WTC11 (cell line): Measurements from ENCODE around the gene GXYLT2. TPM values are rescaled to one million over a fixed set of nuclear protein-coding genes. Genes with fewer than 3 reads are reported as not detected.

Source experiments
- ATAC-seq: fragments of 200-7000 bp; cut with Tn5 transposase; 2 replicates; pipeline ENCODE4 v1.10.0; 2021; ENCODE audit warnings: mild to moderate bottlenecking, moderate library complexity
- CTCF ChIA-PET: fragments of 300-600 bp; sonication (Branson Sonifier 250); formaldehyde crosslinking; loops from one replicate; lab custom pipeline; 2021; ENCODE audit warnings: antibody characterized with exemption; lab: Charles Lee
- POLR2A ChIA-PET: fragments of 350-600 bp; sonication (Branson Sonifier 250); formaldehyde crosslinking; loops from one replicate; lab custom pipeline; 2021; ENCODE audit warnings: antibody characterized with exemption; lab: Charles Lee
- DNase-seq: peaks from one replicate; pipeline ENCODE4 v3.0.0; 2021; ENCODE audit warnings: low spot score
- H3K27ac Mint-ChIP-seq: 2 replicates; pipeline ENCODE4 v1.8.0; 2021; ENCODE audit warnings: mixed read lengths
- H3K27me3 Mint-ChIP-seq: 2 replicates; pipeline ENCODE4 v1.8.0; 2021; ENCODE audit warnings: low read depth, mild to moderate bottlenecking, moderate library complexity, mixed read lengths
- H3K36me3 Mint-ChIP-seq: 2 replicates; pipeline ENCODE4 v1.8.0; 2021; ENCODE audit warnings: mixed read lengths
- H3K4me1 Mint-ChIP-seq: 2 replicates; pipeline ENCODE4 v1.8.0; 2022; ENCODE audit warnings: mixed read lengths
- H3K4me3 Mint-ChIP-seq: 2 replicates; pipeline ENCODE4 v1.8.0; 2021; ENCODE audit warnings: mild to moderate bottlenecking, moderate library complexity, mixed read lengths
- H3K9me3 Mint-ChIP-seq: 2 replicates; pipeline ENCODE4 v1.8.0; 2021; ENCODE audit warnings: mixed read lengths
- HMGA2 ChIP-seq: fragments of 250-450 bp; sonication (Bioruptor Pico); IDR thresholded peaks from 2 replicates; pipeline ENCODE4 v1.4.0; 2021; ENCODE audit warnings: mild to moderate bottlenecking, moderate library complexity
- IRF2 ChIP-seq: sonication (generic); formaldehyde crosslinking; IDR thresholded peaks from 2 replicates; pipeline ENCODE4 v1.8.0; 2022; ENCODE audit warnings: low read depth, missing genetic modification reagents, borderline replicate concordance
- JUN ChIP-seq: sonication (generic); formaldehyde crosslinking; IDR thresholded peaks from 2 replicates; pipeline ENCODE4 v1.8.0; 2023; ENCODE audit warnings: mild to moderate bottlenecking, missing genetic modification reagents
- KAT7 ChIP-seq: sonication (generic); formaldehyde crosslinking; IDR thresholded peaks from 2 replicates; pipeline ENCODE4 v1.8.1; 2023; ENCODE audit warnings: missing genetic modification reagents, mild to moderate bottlenecking, borderline replicate concordance
- NFYB ChIP-seq: sonication (generic); formaldehyde crosslinking; conservative IDR thresholded peaks from 2 replicates; pipeline ENCODE4 v1.8.0; 2022; ENCODE audit warnings: low read depth, missing genetic modification reagents
- NR1H2 ChIP-seq: sonication (generic); formaldehyde crosslinking; IDR thresholded peaks from 2 replicates; pipeline ENCODE4 v1.9.0; 2021; ENCODE audit warnings: mild to moderate bottlenecking, moderate library complexity, missing genetic modification reagents
- OVOL2 ChIP-seq: fragments of 250-450 bp; sonication (Bioruptor Pico); IDR thresholded peaks from 2 replicates; pipeline ENCODE4 v1.9.0; 2021; ENCODE audit warnings: mild to moderate bottlenecking, borderline replicate concordance
- PRRX2 ChIP-seq: fragments of 250-450 bp; sonication (Bioruptor Pico); IDR thresholded peaks from 2 replicates; pipeline ENCODE4 v1.8.0; 2021; ENCODE audit warnings: mild to moderate bottlenecking
- RELA ChIP-seq: sonication (generic); formaldehyde crosslinking; IDR thresholded peaks from 2 replicates; pipeline ENCODE4 v1.8.1; 2022; ENCODE audit warnings: missing genetic modification reagents, mild to moderate bottlenecking, borderline replicate concordance
- SMAD3 ChIP-seq: sonication (generic); formaldehyde crosslinking; IDR thresholded peaks from 2 replicates; pipeline ENCODE4 v1.8.0; 2022; ENCODE audit warnings: missing genetic modification reagents, mild to moderate bottlenecking, borderline replicate concordance
- SOX15 ChIP-seq: fragments of 250-450 bp; sonication (Bioruptor Pico); IDR thresholded peaks from 2 replicates; pipeline ENCODE4 v1.9.0; 2021; ENCODE audit warnings: mild to moderate bottlenecking
- ZNF232 ChIP-seq: sonication (generic); formaldehyde crosslinking; IDR thresholded peaks from 2 replicates; pipeline ENCODE4 v1.8.0; 2022; ENCODE audit warnings: mild to moderate bottlenecking, missing genetic modification reagents
- ZNF425 ChIP-seq: fragments of 250-450 bp; sonication (Bioruptor Pico); conservative IDR thresholded peaks from 2 replicates; pipeline ENCODE4 v1.9.0; 2021; ENCODE audit warnings: mild to moderate bottlenecking
- ZNF671 ChIP-seq: fragments of 250-450 bp; sonication (Bioruptor Pico); IDR thresholded peaks from 2 replicates; pipeline ENCODE4 v1.8.0; 2021; ENCODE audit warnings: mild to moderate bottlenecking
- total RNA-seq: library from RNA; stranded (reverse); gene quantifications from 3 replicates; pipeline ENCODE4 v1.2.3, GENCODE V29; 2021
- TF ChIP-seq, protein P1 (sequence below): fragments of 250-450 bp; sonication (Bioruptor Pico); IDR thresholded peaks from 2 replicates; pipeline ENCODE4 v2.1.2; 2022; ENCODE audit warnings: mild to moderate bottlenecking, moderate library complexity
- TF ChIP-seq, protein P2 (sequence below): fragments of 250-450 bp; sonication (Bioruptor Pico); IDR thresholded peaks from 2 replicates; pipeline ENCODE4 v1.9.0; 2021; ENCODE audit warnings: mild to moderate bottlenecking
- TF ChIP-seq, protein P3 (sequence below): sonication (generic); formaldehyde crosslinking; conservative IDR thresholded peaks from 2 replicates; pipeline ENCODE4 v1.8.1; 2022; ENCODE audit warnings: mild to moderate bottlenecking, missing genetic modification reagents
- TF ChIP-seq, protein P4 (sequence below): fragments of 200-600 bp; IDR thresholded peaks from 2 replicates; pipeline ENCODE4 v1.8.0; 2022; ENCODE audit warnings: antibody characterized with exemption
- TF ChIP-seq, protein P5 (sequence below): sonication (generic); formaldehyde crosslinking; IDR thresholded peaks from 2 replicates; pipeline ENCODE4 v1.8.0; 2022; ENCODE audit warnings: mild to moderate bottlenecking, missing genetic modification reagents

GXYLT2 gene
- total RNA-seq, 1 experiment from 2014 or later = 6.5 TPM

DNA sequence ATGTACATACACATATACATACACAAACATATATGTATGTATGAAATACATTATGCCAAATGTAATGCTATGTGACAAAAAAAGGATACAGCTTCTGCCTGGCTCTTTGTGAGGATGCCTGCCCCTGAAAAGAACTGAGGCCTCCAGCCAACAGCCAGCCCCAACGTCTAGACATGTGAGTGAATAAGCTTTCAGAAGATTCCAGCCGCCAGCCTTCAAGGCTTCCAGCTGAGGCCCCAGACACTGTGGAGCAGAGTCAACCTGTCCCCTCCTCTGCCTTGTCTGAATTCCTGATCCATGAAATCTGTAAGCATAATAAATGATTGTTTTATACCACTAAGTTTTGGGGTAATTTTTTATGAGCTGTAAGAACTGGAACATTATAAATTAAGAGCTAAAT lies 24.7 kb downstream of the GXYLT2 start:
- CTCF ChIA-PET = interaction anchor here (0.6 to 2.3 kb wide), 2 partner anchors 20 to 402 kb away, joined by 4 to 7 read pairs; no protein-coding TSS in a partner anchor
- Mint-ChIP-seq H3K27ac (no peak overlapping the region), H3K27me3 (no peaks in the 10 kb centered on the region)

DNA sequence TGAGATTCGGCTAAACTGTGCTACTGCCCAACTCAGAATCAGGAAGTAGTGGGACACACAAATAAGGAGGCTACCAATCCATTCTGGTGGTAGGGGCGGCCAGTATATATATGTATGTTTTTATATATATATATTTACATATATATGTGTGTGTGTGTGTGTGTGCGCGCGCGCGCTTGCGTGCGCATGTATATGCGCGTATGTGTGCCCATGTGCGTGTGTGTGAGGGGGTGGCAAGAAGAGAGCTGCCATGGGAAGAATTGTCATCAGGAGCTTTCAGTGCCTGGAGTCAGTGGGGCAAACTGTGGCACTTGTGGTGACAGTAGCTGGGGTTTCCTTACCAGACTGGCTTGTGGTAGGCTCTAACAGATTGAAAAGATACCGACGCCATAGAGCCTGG lies 26.5 kb downstream of the GXYLT2 start:
- ATAC-seq = no peak
- H3K36me3 Mint-ChIP-seq = no peaks in the 10 kb centered on the region
- TF ChIP-seq, protein P1, sequence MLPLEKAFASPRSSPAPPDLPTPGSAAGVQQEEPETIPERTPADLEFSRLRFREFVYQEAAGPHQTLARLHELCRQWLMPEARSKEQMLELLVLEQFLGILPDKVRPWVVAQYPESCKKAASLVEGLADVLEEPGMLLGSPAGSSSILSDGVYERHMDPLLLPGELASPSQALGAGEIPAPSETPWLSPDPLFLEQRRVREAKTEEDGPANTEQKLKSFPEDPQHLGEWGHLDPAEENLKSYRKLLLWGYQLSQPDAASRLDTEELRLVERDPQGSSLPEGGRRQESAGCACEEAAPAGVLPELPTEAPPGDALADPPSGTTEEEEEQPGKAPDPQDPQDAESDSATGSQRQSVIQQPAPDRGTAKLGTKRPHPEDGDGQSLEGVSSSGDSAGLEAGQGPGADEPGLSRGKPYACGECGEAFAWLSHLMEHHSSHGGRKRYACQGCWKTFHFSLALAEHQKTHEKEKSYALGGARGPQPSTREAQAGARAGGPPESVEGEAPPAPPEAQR (CRISPR knock-in tag) = no peak
- TF ChIP-seq KAT7 (CRISPR knock-in tag) (no peak), ZNF232 (CRISPR knock-in tag) (no peak), SMAD3 (CRISPR knock-in tag) (no peak)
- TF ChIP-seq, protein P2, sequence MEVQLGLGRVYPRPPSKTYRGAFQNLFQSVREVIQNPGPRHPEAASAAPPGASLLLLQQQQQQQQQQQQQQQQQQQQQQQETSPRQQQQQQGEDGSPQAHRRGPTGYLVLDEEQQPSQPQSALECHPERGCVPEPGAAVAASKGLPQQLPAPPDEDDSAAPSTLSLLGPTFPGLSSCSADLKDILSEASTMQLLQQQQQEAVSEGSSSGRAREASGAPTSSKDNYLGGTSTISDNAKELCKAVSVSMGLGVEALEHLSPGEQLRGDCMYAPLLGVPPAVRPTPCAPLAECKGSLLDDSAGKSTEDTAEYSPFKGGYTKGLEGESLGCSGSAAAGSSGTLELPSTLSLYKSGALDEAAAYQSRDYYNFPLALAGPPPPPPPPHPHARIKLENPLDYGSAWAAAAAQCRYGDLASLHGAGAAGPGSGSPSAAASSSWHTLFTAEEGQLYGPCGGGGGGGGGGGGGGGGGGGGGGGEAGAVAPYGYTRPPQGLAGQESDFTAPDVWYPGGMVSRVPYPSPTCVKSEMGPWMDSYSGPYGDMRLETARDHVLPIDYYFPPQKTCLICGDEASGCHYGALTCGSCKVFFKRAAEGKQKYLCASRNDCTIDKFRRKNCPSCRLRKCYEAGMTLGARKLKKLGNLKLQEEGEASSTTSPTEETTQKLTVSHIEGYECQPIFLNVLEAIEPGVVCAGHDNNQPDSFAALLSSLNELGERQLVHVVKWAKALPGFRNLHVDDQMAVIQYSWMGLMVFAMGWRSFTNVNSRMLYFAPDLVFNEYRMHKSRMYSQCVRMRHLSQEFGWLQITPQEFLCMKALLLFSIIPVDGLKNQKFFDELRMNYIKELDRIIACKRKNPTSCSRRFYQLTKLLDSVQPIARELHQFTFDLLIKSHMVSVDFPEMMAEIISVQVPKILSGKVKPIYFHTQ (CRISPR knock-in tag) = no peak
- TF ChIP-seq, protein P3, sequence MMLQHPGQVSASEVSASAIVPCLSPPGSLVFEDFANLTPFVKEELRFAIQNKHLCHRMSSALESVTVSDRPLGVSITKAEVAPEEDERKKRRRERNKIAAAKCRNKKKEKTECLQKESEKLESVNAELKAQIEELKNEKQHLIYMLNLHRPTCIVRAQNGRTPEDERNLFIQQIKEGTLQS = no peak
- H3K4me3 Mint-ChIP-seq = no peak overlapping the region
- H3K27me3 Mint-ChIP-seq = no peaks in the 10 kb centered on the region; the same call in 1 of the 2 replicates
- no peaks in the 10 kb centered on the region for H3K4me1 Mint-ChIP-seq
- no peaks in the 10 kb centered on the region for H3K9me3 Mint-ChIP-seq
- ChIA-PET CTCF (interaction anchor here (1.0 kb wide), 1 partner anchor 10 kb away, joined by 3 read pairs; no protein-coding TSS in a partner anchor), POLR2A (no interaction called here)
- no peak overlapping the region for H3K27ac Mint-ChIP-seq
- no peak for DNase-seq

More for the DNA sequence above, 24.7 kb downstream of the GXYLT2 start:
- H3K4me1 Mint-ChIP-seq = no peaks in the 10 kb centered on the region
- ATAC-seq = no peak
- POLR2A ChIA-PET = no interaction called here
- no peak for TF ChIP-seq OVOL2 (CRISPR knock-in tag)
- TF ChIP-seq, protein P1 (CRISPR knock-in tag) = no peak
- TF ChIP-seq IRF2 (CRISPR knock-in tag) = no peak
- TF ChIP-seq NR1H2 (CRISPR knock-in tag) = no peak
- no peaks in the 10 kb centered on the region for H3K36me3 Mint-ChIP-seq
- H3K4me3 Mint-ChIP-seq = no peak overlapping the region
- H3K9me3 Mint-ChIP-seq = no peaks in the 10 kb centered on the region
- DNase-seq = no peak

DNA sequence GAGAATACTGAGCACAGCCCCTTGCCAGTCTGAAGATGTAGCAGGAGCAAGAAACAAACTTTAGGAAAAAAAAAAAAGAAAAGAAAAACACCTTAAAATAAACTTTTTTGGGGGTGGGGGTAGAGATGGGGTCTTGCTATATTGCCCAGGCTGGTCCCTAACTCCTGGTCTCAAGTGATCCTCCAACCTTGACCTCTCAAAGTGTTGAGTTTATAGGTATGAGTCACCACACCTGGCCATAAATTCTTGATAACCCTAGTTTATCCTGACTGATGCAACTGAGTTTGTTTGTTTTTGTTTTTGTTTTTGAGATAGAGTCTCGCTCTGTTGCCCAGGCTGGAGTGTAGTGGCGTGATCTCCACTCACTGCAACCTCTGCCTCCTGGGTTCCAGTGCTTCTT lies 28.4 kb downstream of the GXYLT2 start:
- H3K9me3 Mint-ChIP-seq = no peaks in the 10 kb centered on the region
- H3K4me3 Mint-ChIP-seq = no peak overlapping the region
- H3K27ac Mint-ChIP-seq = no peak overlapping the region
- no peaks in the 10 kb centered on the region for H3K4me1 Mint-ChIP-seq
- no peak for TF ChIP-seq PRRX2 (CRISPR knock-in tag)
- TF ChIP-seq SOX15 (CRISPR knock-in tag) = no peak
- TF ChIP-seq NFYB (CRISPR knock-in tag) = no peak
- no peak for TF ChIP-seq ZNF671 (CRISPR knock-in tag)
- TF ChIP-seq, protein P4, sequence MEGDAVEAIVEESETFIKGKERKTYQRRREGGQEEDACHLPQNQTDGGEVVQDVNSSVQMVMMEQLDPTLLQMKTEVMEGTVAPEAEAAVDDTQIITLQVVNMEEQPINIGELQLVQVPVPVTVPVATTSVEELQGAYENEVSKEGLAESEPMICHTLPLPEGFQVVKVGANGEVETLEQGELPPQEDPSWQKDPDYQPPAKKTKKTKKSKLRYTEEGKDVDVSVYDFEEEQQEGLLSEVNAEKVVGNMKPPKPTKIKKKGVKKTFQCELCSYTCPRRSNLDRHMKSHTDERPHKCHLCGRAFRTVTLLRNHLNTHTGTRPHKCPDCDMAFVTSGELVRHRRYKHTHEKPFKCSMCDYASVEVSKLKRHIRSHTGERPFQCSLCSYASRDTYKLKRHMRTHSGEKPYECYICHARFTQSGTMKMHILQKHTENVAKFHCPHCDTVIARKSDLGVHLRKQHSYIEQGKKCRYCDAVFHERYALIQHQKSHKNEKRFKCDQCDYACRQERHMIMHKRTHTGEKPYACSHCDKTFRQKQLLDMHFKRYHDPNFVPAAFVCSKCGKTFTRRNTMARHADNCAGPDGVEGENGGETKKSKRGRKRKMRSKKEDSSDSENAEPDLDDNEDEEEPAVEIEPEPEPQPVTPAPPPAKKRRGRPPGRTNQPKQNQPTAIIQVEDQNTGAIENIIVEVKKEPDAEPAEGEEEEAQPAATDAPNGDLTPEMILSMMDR = no peak
- no peak for TF ChIP-seq JUN (CRISPR knock-in tag)
- no peak for TF ChIP-seq ZNF425 (CRISPR knock-in tag)
- TF ChIP-seq HMGA2 (CRISPR knock-in tag) = no peak
- TF ChIP-seq RELA = no peak
- TF ChIP-seq IRF2 (CRISPR knock-in tag) = no peak
- TF ChIP-seq, protein P5, sequence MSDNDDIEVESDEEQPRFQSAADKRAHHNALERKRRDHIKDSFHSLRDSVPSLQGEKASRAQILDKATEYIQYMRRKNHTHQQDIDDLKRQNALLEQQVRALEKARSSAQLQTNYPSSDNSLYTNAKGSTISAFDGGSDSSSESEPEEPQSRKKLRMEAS = no peak
- no peak for TF ChIP-seq OVOL2 (CRISPR knock-in tag)
- DNase-seq = no peak
- no peaks in the 10 kb centered on the region; the same call in 1 of the 2 replicates for H3K27me3 Mint-ChIP-seq
- ChIA-PET CTCF (no interaction called here), POLR2A (no interaction called here)
- no peak for ATAC-seq
- no peaks in the 10 kb centered on the region for H3K36me3 Mint-ChIP-seq
